D721Med (cell line): ENCODE measurements around the gene PHF5A.
A peak's percentile ranks its signal among the peaks of the same experiment; 100 is the strongest.

ENCODE experiments used
- DNase-seq: peaks from one replicate; pipeline ENCODE4 v3.0.0; 2011; ENCODE audit warnings: low spot score; ENCODE audit not compliant: insufficient read length
- FAIRE-seq: peaks from 2 replicates; lab custom pipeline; 2011; peaks lifted over from hg19 to GRCh38; lab: Jason Lieb, UNC
- CTCF ChIP-seq: IDR thresholded peaks from 2 replicates; pipeline ENCODE4 v1.5.1; 2012; ENCODE audit warnings: mild to moderate bottlenecking, control low read depth; ENCODE audit not compliant: insufficient read depth; ENCODE audit errors: missing control alignments

PHF5A gene

DNA sequence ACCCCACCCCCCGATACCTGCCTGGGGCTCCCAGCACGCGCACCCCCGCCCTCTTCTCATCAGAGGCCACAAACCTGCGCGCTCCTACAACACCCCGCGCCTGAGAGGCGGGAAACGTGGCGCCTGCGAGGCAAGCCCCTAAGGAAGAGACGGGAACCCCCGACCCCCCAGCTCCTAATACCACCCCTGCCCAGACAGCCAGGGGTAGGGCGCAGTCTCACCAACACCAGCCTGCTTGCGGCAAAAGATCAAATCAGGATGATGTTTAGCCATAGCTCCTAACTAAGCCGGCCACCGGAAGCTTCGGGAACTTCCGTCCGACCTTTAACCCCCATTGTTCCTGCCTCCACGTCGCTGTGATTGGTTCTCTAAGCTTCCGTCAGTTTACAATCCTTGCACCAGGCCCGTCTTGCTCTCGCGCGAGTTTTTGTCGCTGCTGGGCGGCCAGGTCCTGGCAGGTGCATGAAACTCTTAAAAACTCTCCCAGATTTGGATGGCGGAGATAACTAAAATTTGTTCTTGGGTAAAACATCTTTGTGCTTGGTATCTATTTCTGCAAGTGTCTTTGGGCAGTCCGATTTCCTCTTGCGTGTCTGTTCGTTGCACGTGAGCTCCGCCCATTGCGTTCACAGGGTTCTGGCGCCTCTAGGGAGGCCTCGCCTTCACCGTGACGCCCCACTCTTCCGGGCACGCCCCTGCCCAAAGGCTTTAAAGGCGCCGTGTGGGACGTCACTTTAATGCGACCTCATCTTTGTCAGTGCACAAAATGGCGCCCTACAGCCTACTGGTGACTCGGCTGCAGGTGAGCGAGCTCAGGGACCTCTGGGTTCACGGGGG lies at the start of gene PHF5A, which contains the start of gene ACO2:
PHF5A (minus strand) TSS at position 312 of the 837 bp plus-strand sequence; CDS start at position 273, 39 bp downstream.
ACO2 (plus strand) TSS at position 737 of the 837 bp plus-strand sequence; CDS start at position 767, 30 bp downstream.
- no peak for FAIRE-seq

GRCh38 chr22:41518048-41518347 lies 49.5 kb upstream of the PHF5A start:
- no peak for FAIRE-seq
- DNase-seq: no peak
- no peak for TF ChIP-seq CTCF

More for the DNA sequence above, at the start of gene PHF5A, which contains the start of gene ACO2:
- TF ChIP-seq CTCF: no peak
- DNase-seq: peak; percentile 55

- TF ChIP-seq CTCF: peak; percentile 93
- FAIRE-seq: no peak
These were observed 48.9 kb upstream of the PHF5A start for GRCh38 chr22:41517172-41518047.

DNA sequence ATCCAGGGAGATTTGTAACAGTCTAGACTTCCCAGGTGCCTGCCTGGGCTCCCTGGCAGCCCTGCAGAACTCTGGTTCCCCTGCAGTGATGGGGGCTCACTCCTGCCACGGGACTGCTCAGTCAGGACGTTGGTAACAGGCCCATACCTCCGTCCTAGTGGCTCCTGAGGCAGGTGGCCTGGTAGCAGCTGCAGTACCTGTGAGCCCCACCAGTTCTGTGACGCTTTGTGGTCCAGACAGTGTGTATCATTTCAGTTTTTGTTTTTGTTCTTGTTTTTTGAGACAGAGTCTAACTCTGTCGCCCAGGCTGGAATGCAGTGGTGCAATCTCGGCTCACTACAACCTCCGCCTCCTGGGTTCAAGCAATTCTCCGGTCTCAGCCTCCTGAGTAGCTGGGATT lies 48.0 kb upstream of the PHF5A start:
- TF ChIP-seq CTCF: no peak
- no peak for DNase-seq
- no peak for FAIRE-seq

More at GRCh38 chr22:41517172-41518047, 48.9 kb upstream of the PHF5A start:
- peak; percentile 45 for DNase-seq

- TF ChIP-seq CTCF: no peak
- DNase-seq (no peak), FAIRE-seq (no peak)
These were observed 44.9 kb upstream of the PHF5A start for GRCh38 chr22:41513391-41513790.

GRCh38 chr22:41512421-41513194 lies 44.1 kb upstream of the PHF5A start:
- DNase-seq: no peak
- FAIRE-seq: no peak
- no peak for TF ChIP-seq CTCF
